WTC11 (cell line): ENCODE measurements around the gene DRD4.

ENCODE experiments used
- CTCF ChIP-seq: fragments of 200-600 bp; IDR thresholded peaks from 2 replicates; pipeline ENCODE4 v1.8.0; 2022; ENCODE audit warnings: antibody characterized with exemption
- HMGXB4 ChIP-seq: sonication (generic); formaldehyde crosslinking; IDR thresholded peaks from 2 replicates; pipeline ENCODE4 v1.8.1; 2023; ENCODE audit warnings: mild to moderate bottlenecking, moderate library complexity, missing genetic modification reagents
- SP1 ChIP-seq: sonication (generic); formaldehyde crosslinking; conservative IDR thresholded peaks from 2 replicates; pipeline ENCODE4 v1.8.1; 2022; ENCODE audit warnings: missing genetic modification reagents
- TEAD4 ChIP-seq: sonication (generic); formaldehyde crosslinking; IDR thresholded peaks from 2 replicates; pipeline ENCODE4 v1.8.0; 2022; ENCODE audit warnings: mild to moderate bottlenecking, missing genetic modification reagents
- TP53 ChIP-seq: sonication (generic); formaldehyde crosslinking; IDR thresholded peaks from 2 replicates; pipeline ENCODE4 v1.8.1; 2023; ENCODE audit warnings: mild to moderate bottlenecking, missing genetic modification reagents
- USF2 ChIP-seq: sonication (generic); formaldehyde crosslinking; IDR thresholded peaks from 2 replicates; pipeline ENCODE4 v1.8.1; 2023; ENCODE audit warnings: mild to moderate bottlenecking, missing genetic modification reagents, moderate library complexity
- ZBTB21 ChIP-seq: sonication (generic); formaldehyde crosslinking; IDR thresholded peaks from 2 replicates; pipeline ENCODE4 v1.8.1; 2023; ENCODE audit warnings: mild to moderate bottlenecking, missing genetic modification reagents, borderline replicate concordance
- ZNF425 ChIP-seq: fragments of 250-450 bp; sonication (Bioruptor Pico); conservative IDR thresholded peaks from 2 replicates; pipeline ENCODE4 v1.9.0; 2021; ENCODE audit warnings: mild to moderate bottlenecking
- TF ChIP-seq, protein P1 (sequence below): sonication (generic); formaldehyde crosslinking; IDR thresholded peaks from 2 replicates; pipeline ENCODE4 v1.8.1; 2022; ENCODE audit warnings: mild to moderate bottlenecking, moderate library complexity, missing genetic modification reagents

GRCh38 chr11:614623-615503 lies 22.2 kb upstream of the DRD4 start:
- TF ChIP-seq CTCF (no peak), SP1 (CRISPR knock-in tag) (no peak), HMGXB4 (no peak), TP53 (CRISPR knock-in tag) (no peak), ZNF425 (CRISPR knock-in tag) (no peak), TEAD4 (CRISPR knock-in tag) (no peak), USF2 (CRISPR knock-in tag) (no peak), ZBTB21 (no peak)
- TF ChIP-seq, protein P1, sequence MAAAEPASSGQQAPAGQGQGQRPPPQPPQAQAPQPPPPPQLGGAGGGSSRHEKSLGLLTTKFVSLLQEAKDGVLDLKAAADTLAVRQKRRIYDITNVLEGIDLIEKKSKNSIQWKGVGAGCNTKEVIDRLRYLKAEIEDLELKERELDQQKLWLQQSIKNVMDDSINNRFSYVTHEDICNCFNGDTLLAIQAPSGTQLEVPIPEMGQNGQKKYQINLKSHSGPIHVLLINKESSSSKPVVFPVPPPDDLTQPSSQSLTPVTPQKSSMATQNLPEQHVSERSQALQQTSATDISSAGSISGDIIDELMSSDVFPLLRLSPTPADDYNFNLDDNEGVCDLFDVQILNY (CRISPR knock-in tag) = no peak
